Forelimb muscle (tissue), 1 donor: ENCODE measurements around the gene OR2A2. TPM values are rescaled to one million over a fixed set of nuclear protein-coding genes. Genes with fewer than 3 reads are reported as not detected.

Experiments
- DNase-seq: peaks from one replicate; pipeline ENCODE4 v3.0.0-alpha.2; 2013; ENCODE audit warnings: low read depth
- polyA plus RNA-seq: library from polyadenylated mRNA; unstranded; fragments of 120-200 nt; gene quantifications from one replicate; pipeline ENCODE4 v1.2.1, GENCODE V29; 2013; ENCODE audit not compliant: insufficient read length

The OR2A2 gene
- polyA plus RNA-seq, 1 donor = not detected

DNA sequence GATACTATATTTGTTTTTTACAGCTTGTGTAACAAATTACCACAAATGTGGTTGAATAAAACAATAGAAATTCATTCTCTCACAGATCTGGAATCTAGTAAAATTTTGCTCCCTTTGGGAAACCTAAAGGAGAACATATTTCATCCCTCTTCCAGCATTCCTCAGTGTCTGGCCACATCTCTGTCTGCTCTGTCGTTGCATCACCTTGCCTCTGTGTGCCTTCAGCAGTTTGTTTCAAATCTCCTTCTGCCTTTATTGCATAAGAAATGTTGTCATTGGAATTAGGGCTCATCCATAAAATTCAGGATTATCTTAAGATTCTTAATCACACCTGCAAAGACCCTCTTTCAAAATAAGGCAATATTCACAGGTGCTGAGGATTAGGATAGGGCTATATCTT, 28.1 kb downstream of the OR2A2 start:
- no peak for DNase-seq

DNA sequence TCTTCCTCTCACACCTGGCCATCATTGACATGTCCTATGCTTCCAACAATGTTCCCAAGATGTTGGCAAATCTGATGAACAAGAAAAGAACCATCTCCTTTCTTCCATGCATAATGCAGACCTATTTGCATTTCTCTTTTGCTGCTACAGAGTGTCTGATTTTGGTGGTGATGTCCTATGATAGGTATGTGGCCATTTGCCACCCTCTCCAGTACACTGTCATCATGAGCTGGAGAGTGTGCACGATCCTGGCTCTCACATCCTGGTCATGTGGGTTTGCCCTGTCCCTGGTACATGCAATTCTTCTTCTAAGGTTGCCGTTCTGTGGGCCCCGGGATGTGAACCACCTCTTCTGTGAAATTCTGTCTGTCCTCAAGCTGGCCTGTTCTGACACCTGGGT, 32.8 kb downstream of the OR2A2 start:
- DNase-seq = no peak

DNA sequence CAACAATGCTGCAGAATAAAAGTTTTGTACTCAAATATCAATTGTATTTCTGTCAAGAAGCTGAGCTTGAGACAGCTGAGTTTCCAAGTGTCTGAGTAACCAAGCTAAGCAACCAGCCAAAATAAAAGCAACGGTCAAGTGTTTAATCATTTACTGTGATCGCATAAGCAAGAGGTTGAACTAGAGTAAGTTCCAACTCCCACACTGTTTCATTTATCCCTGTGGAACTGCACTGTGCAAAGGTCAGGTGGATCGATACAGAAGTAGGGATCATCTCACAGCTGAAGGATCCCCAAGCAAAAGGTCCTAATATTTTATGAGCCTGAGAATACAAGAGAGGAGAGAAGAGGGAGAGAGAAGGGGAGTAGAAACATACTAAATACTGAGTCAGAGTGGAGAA, 35.0 kb downstream of the OR2A2 start:
- DNase-seq = no peak

DNA sequence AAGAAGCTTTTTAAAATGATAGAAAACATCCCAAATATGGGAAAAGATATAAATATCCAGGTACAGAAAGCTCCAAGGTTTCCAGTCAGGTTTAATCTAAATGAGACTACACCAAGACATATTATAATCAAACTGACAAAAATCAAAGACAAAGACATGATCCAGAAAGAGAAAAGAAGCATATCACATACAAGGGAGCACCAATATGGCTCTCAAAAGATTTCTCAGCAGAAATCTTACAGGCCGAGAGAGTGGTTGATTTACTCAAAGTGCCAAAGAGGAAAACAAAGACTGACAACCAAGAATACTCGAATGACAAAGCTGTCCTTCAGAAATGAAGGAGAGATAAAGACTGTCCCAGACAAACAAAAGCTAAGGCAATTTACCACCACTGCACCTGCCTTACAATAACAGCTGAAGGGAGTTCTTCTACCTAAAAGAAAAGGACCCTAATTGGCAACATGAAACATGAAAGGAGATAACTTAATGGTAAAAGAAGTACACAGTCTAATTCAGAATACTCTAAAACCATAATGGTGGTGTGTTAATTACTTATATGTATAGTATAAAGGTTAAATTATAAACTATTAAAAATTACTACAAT, 38.9 kb downstream of the OR2A2 start:
- no peak for DNase-seq

DNA sequence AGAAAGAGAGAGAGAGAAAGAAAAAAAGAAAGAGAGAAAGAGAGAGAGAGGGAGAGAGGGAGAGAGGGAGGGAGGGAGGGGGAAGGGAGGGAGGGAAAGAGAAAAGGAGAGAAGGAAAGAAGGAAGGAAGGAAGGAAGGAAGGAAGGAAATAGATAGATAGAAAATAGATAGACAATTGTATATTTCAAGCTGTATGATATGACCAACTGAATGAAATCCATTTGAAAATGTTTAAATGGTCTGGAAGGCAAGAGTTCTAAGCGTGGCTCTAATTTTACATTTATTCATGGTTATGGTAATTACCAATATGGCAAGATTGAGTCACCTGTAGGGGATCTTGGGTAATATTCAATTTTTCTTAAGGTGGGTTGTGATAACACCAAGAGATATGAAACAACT, 49.5 kb downstream of the OR2A2 start:
- DNase-seq = no peak

Other genes starting within 250 kb of the OR2A2 start
- 206 TPM for gene TCAF1, start 207.4 kb upstream of the OR2A2 start, polyA plus RNA-seq
- not detected for gene OR2F2, start 174.3 kb upstream of the OR2A2 start, polyA plus RNA-seq
- gene OR2F1, start 154.7 kb upstream of the OR2A2 start, polyA plus RNA-seq = not detected
- gene OR6B1, start 109.3 kb upstream of the OR2A2 start, polyA plus RNA-seq = not detected
- not detected for gene OR2A5, start 60.6 kb upstream of the OR2A2 start, polyA plus RNA-seq
- not detected for gene OR2A25, start 39.8 kb upstream of the OR2A2 start, polyA plus RNA-seq
- gene OR2A12, start 23.3 kb upstream of the OR2A2 start, polyA plus RNA-seq = 0.09 TPM
- not detected for gene OR2A14, start 13.6 kb downstream of the OR2A2 start, polyA plus RNA-seq
- gene CTAGE4, start 73.9 kb downstream of the OR2A2 start, polyA plus RNA-seq = not detected
- gene ARHGEF35, start 86.2 kb downstream of the OR2A2 start, polyA plus RNA-seq = 1.2 TPM
- 0.34 TPM for gene OR2A42, start 130.0 kb downstream of the OR2A2 start, polyA plus RNA-seq
- 1.5 TPM for gene OR2A7, start 155.2 kb downstream of the OR2A2 start, polyA plus RNA-seq
- 0.75 TPM for gene CTAGE8, start 159.7 kb downstream of the OR2A2 start, polyA plus RNA-seq
- 0.63 TPM for gene OR2A1, start 202.8 kb downstream of the OR2A2 start, polyA plus RNA-seq
- gene ARHGEF5, start 245.8 kb downstream of the OR2A2 start, polyA plus RNA-seq = 2.5 TPM